Activated B cell treated with CpG ODN at 0.5 μM for 24 hours (primary cell): ENCODE measurements around the gene CFAP300. TPM values are rescaled to one million over a fixed set of nuclear protein-coding genes. Genes with fewer than 3 reads are reported as not detected.

Experiments used
- ATAC-seq: fragments of 200-7000 bp; cut with Tn5 transposase; one replicate; pipeline ENCODE4 v1.10.0; 2021; ENCODE audit warnings: low read depth, mild to moderate bottlenecking, moderate library complexity
- CTCF ChIA-PET: fragments of 350-600 bp; sonication (Branson Sonifier 250); formaldehyde crosslinking; loops from one replicate; lab custom pipeline; 2021; ENCODE audit warnings: antibody characterized with exemption; lab: Charles Lee
- POLR2A ChIA-PET: fragments of 350-600 bp; sonication (Branson Sonifier 250); formaldehyde crosslinking; loops from one replicate; lab custom pipeline; 2021; ENCODE audit warnings: antibody characterized with exemption; lab: Charles Lee
- DNase-seq: peaks from one replicate; pipeline ENCODE4 v3.0.0; 2022
- H3K27ac Mint-ChIP-seq: one replicate; pipeline ENCODE4 v1.8.0; 2020; ENCODE audit warnings: mixed read lengths
- H3K27me3 Mint-ChIP-seq: one replicate; pipeline ENCODE4 v1.8.0; 2021; ENCODE audit warnings: mixed read lengths
- H3K36me3 Mint-ChIP-seq: one replicate; pipeline ENCODE4 v1.8.0; 2021; ENCODE audit warnings: low read depth, mixed read lengths
- H3K4me1 Mint-ChIP-seq: one replicate; pipeline ENCODE4 v1.8.0; 2021; ENCODE audit warnings: mixed read lengths
- H3K4me3 Mint-ChIP-seq: one replicate; pipeline ENCODE4 v1.8.0; 2020; ENCODE audit warnings: mild to moderate bottlenecking, mixed read lengths
- H3K9me3 Mint-ChIP-seq: one replicate; pipeline ENCODE4 v1.8.0; 2020; ENCODE audit warnings: mixed read lengths
- CTCF ChIP-seq: fragments of 200-600 bp; IDR thresholded peaks from one replicate; pipeline ENCODE4 v1.8.0; 2022; ENCODE audit warnings: antibody characterized with exemption, mild to moderate bottlenecking
- intact Hi-C: fragments of 100-400 bp; cut with micrococcal nuclease; formaldehyde crosslinking; loops from one replicate; pipeline ENCODE4 v1.15.1; 2024
- total RNA-seq: library from RNA; stranded (reverse); gene quantifications from 2 replicates; pipeline ENCODE4 v1.2.3, GENCODE V29; 2022

CFAP300 gene
- total RNA-seq, 1 donor from 2014 or later, result not detected

- ATAC-seq (no peak), DNase-seq (no peak)
- ChIA-PET POLR2A (no interaction called here), CTCF (no interaction called here)
- Mint-ChIP-seq H3K9me3 (no peaks in the 10 kb centered on the region), H3K27ac (no peak overlapping the region), H3K27me3 (peaks cover 40% of the 10 kb centered on the region), H3K36me3 (no peaks in the 10 kb centered on the region), H3K4me3 (no peak overlapping the region), H3K4me1 (peaks cover 7% of the 10 kb centered on the region)
- intact Hi-C loops, result loop anchor here (10.0 kb wide), 1 partner anchor 149 kb away; no protein-coding TSS in a partner anchor
- no peak for TF ChIP-seq CTCF
Measured at GRCh38 chr11:102115557-102115956, 68.3 kb downstream of the CFAP300 start.

- Mint-ChIP-seq H3K4me3 (no peak overlapping the region), H3K36me3 (no peaks in the 10 kb centered on the region), H3K27me3 (peaks cover 39% of the 10 kb centered on the region), H3K9me3 (no peaks in the 10 kb centered on the region), H3K27ac (no peak overlapping the region), H3K4me1 (peaks cover 5% of the 10 kb centered on the region)
- ChIA-PET CTCF (no interaction called here), POLR2A (no interaction called here)
- ATAC-seq (no peak), DNase-seq (no peak)
- TF ChIP-seq CTCF, result no peak
- intact Hi-C loops, result loop anchor here (10.0 kb wide), 1 partner anchor 148 kb away; no protein-coding TSS in a partner anchor
Measured at GRCh38 chr11:102116453-102117205, 69.4 kb downstream of the CFAP300 start.

- Mint-ChIP-seq H3K9me3 (no peaks in the 10 kb centered on the region), H3K36me3 (no peaks in the 10 kb centered on the region), H3K4me1 (no peaks in the 10 kb centered on the region), H3K27me3 (peaks cover 34% of the 10 kb centered on the region), H3K27ac (no peak overlapping the region), H3K4me3 (no peak overlapping the region)
- POLR2A ChIA-PET, result no interaction called here
- intact Hi-C loops, result loop anchor here (10.0 kb wide), 1 partner anchor 147 kb away; no protein-coding TSS in a partner anchor
- CTCF ChIA-PET, result no interaction called here
- ATAC-seq (no peak), DNase-seq (no peak)
- no peak for TF ChIP-seq CTCF
Measured at GRCh38 chr11:102117472-102118113, 70.4 kb downstream of the CFAP300 start.

GRCh38 chr11:102118937-102119336 lies 71.7 kb downstream of the CFAP300 start:
- ATAC-seq, result no peak
- CTCF ChIA-PET, result no interaction called here
- Mint-ChIP-seq H3K4me1 (no peaks in the 10 kb centered on the region), H3K27me3 (peaks cover 33% of the 10 kb centered on the region), H3K9me3 (peaks cover 3% of the 10 kb centered on the region), H3K27ac (no peak overlapping the region), H3K4me3 (no peak overlapping the region), H3K36me3 (no peaks in the 10 kb centered on the region)
- intact Hi-C loops, result loop anchor here (10.0 kb wide), 1 partner anchor 146 kb away; no protein-coding TSS in a partner anchor
- POLR2A ChIA-PET, result no interaction called here
- DNase-seq, result no peak
- no peak for TF ChIP-seq CTCF

GRCh38 chr11:102119997-102120396 lies 72.8 kb downstream of the CFAP300 start:
- no peaks in the 10 kb centered on the region for H3K36me3 Mint-ChIP-seq
- H3K9me3 Mint-ChIP-seq, result peaks cover 3% of the 10 kb centered on the region
- POLR2A ChIA-PET, result no interaction called here
- H3K4me1 Mint-ChIP-seq, result no peaks in the 10 kb centered on the region
- no peak for TF ChIP-seq CTCF
- ATAC-seq (no peak), DNase-seq (no peak)
- CTCF ChIA-PET, result no interaction called here
- H3K27ac Mint-ChIP-seq, result no peak overlapping the region
- peaks cover 34% of the 10 kb centered on the region for H3K27me3 Mint-ChIP-seq
- no peak overlapping the region for H3K4me3 Mint-ChIP-seq
- intact Hi-C loops, result loop anchor here (10.0 kb wide), 1 partner anchor 145 kb away; no protein-coding TSS in a partner anchor
